GM23338 (cell line): ENCODE data around the gene MAPK1. TPM values are rescaled to one million over a fixed set of nuclear protein-coding genes. Genes with fewer than 3 reads are reported as not detected.

Experiments used
- ATAC-seq: fragments of 200-7000 bp; cut with Tn5 transposase; 3 replicates; pipeline ENCODE4 v1.9.1; 2020
- DNase-seq: peaks from one replicate; pipeline ENCODE4 v3.0.0-alpha.2; 2015; ENCODE audit warnings: low spot score
- H2AFZ ChIP-seq: fragments of 200-600 bp; sonication (generic); 2 replicates; pipeline ENCODE4 v1.8.0; 2016; ENCODE audit warnings: antibody characterized with exemption, mild to moderate bottlenecking, moderate library complexity
- H3F3A ChIP-seq: fragments of 200-600 bp; sonication (generic); replicated peaks from 2 replicates; pipeline ENCODE4 v1.8.0; 2017; ENCODE audit warnings: antibody characterized with exemption, mixed run types, low read depth
- H3K27ac ChIP-seq: fragments of 200-600 bp; sonication (generic); 2 replicates; pipeline ENCODE4 v1.6.1; 2016; ENCODE audit warnings: low read depth
- H3K27me3 ChIP-seq: fragments of 200-600 bp; sonication (generic); 2 replicates; pipeline ENCODE4 v1.8.0; 2016; ENCODE audit warnings: mild to moderate bottlenecking, mixed run types, moderate library complexity; ENCODE audit not compliant: insufficient read depth
- H3K36me3 ChIP-seq: fragments of 200-600 bp; sonication (generic); 2 replicates; pipeline ENCODE4 v1.8.0; 2016; ENCODE audit warnings: mild to moderate bottlenecking; ENCODE audit not compliant: insufficient read depth
- H3K4me1 ChIP-seq: fragments of 200-600 bp; sonication (generic); 2 replicates; pipeline ENCODE4 v1.8.0; 2016; ENCODE audit warnings: mild to moderate bottlenecking, moderate library complexity; ENCODE audit not compliant: insufficient read depth
- H3K4me2 ChIP-seq: fragments of 200-600 bp; sonication (generic); 2 replicates; pipeline ENCODE4 v1.7.1; 2017; ENCODE audit warnings: mixed run types
- H3K4me3 ChIP-seq: fragments of 200-600 bp; sonication (generic); 2 replicates; pipeline ENCODE4 v1.6.1; 2016; ENCODE audit warnings: mixed run types
- H3K79me2 ChIP-seq: fragments of 200-600 bp; sonication (generic); replicated peaks from 2 replicates; pipeline ENCODE4 v1.8.0; 2017; ENCODE audit warnings: mild to moderate bottlenecking; ENCODE audit not compliant: insufficient read depth
- H3K9me2 ChIP-seq: fragments of 200-600 bp; sonication (generic); 2 replicates; pipeline ENCODE4 v1.8.0; 2017; ENCODE audit not compliant: insufficient read depth
- H4K20me1 ChIP-seq: fragments of 200-600 bp; sonication (generic); replicated peaks from 2 replicates; pipeline ENCODE4 v1.8.0; 2017; ENCODE audit warnings: mild to moderate bottlenecking; ENCODE audit not compliant: insufficient read depth
- H3K27ac Mint-ChIP-seq: 2 replicates; pipeline ENCODE4 v1.8.0; 2020; ENCODE audit warnings: inconsistent platforms, mild to moderate bottlenecking, moderate library complexity, mixed read lengths
- H3K27me3 Mint-ChIP-seq: 3 replicates; pipeline ENCODE4 v1.8.0; 2022; ENCODE audit warnings: low read depth, mild to moderate bottlenecking, moderate library complexity, mixed read lengths, inconsistent platforms; ENCODE audit not compliant: insufficient read depth, poor library complexity
- H3K36me3 Mint-ChIP-seq: 3 replicates; pipeline ENCODE4 v1.8.0; 2021; ENCODE audit warnings: low read depth, mild to moderate bottlenecking, inconsistent platforms, moderate library complexity, mixed read lengths
- H3K4me1 Mint-ChIP-seq: 3 replicates; pipeline ENCODE4 v1.8.0; 2020; ENCODE audit warnings: mild to moderate bottlenecking, inconsistent platforms, mixed read lengths
- H3K4me3 Mint-ChIP-seq: 3 replicates; pipeline ENCODE4 v1.8.0; 2021; ENCODE audit warnings: moderate library complexity, mild to moderate bottlenecking, inconsistent platforms, mixed read lengths
- H3K9me3 Mint-ChIP-seq: 3 replicates; pipeline ENCODE4 v1.8.0; 2020; ENCODE audit warnings: moderate library complexity, mild to moderate bottlenecking, inconsistent platforms, mixed read lengths
- CREB1 ChIP-seq: fragments of 250-450 bp; sonication (Bioruptor Pico); IDR thresholded peaks from 2 replicates; pipeline ENCODE4 v1.5.0; 2020; ENCODE audit warnings: low read depth, mild to moderate bottlenecking, moderate library complexity
- EZH2 ChIP-seq: fragments of 200-600 bp; sonication (generic); IDR thresholded peaks from one replicate; pipeline ENCODE4 v1.8.0; 2017; ENCODE audit warnings: antibody characterized with exemption, mild to moderate bottlenecking, low read depth; ENCODE audit not compliant: unreplicated experiment
- EZH2phosphoT487 ChIP-seq: fragments of 200-600 bp; sonication (generic); IDR thresholded peaks from one replicate; pipeline ENCODE4 v1.8.1; 2018; ENCODE audit warnings: antibody characterized with exemption; ENCODE audit not compliant: unreplicated experiment
- JUNB ChIP-seq: IDR thresholded peaks from one replicate; pipeline ENCODE4 v1.6.1; 2016; ENCODE audit warnings: antibody characterized with exemption; ENCODE audit not compliant: unreplicated experiment
- NANOG ChIP-seq: IDR thresholded peaks from 2 replicates; pipeline ENCODE4 v1.6.1; 2016; ENCODE audit warnings: antibody characterized with exemption, borderline replicate concordance
- POLR2AphosphoS5 ChIP-seq: IDR thresholded peaks from 2 replicates; pipeline ENCODE4 v1.6.1; 2016; ENCODE audit warnings: antibody characterized with exemption, low read depth
- STAT1 ChIP-seq: IDR thresholded peaks from one replicate; pipeline ENCODE4 v1.6.1; 2016; ENCODE audit warnings: antibody characterized with exemption; ENCODE audit not compliant: unreplicated experiment
- ZNF114 ChIP-seq: fragments of 250-450 bp; sonication (Bioruptor Pico); IDR thresholded peaks from 2 replicates; pipeline ENCODE4 v1.5.0; 2020; ENCODE audit warnings: mild to moderate bottlenecking, moderate library complexity
- ZNF331 ChIP-seq: fragments of 250-450 bp; sonication (Bioruptor Pico); IDR thresholded peaks from 2 replicates; pipeline ENCODE4 v1.5.0; 2020; ENCODE audit warnings: low read depth, mild to moderate bottlenecking, moderate library complexity
- polyA plus RNA-seq: library from polyadenylated mRNA; unstranded; fragments of >200 nt; fragmentation: Nextera tagmentation; extraction: Ambion mirVana; gene quantifications from 2 replicates; pipeline ENCODE4 v1.2.1, GENCODE V29; 2016
- total RNA-seq: library from RNA; depleted of rRNA; stranded (reverse); fragments of >200 nt; shearing (Covaris generic); gene quantifications from 2 replicates; pipeline ENCODE4 v1.2.3, GENCODE V29; 2014
- TF ChIP-seq, protein P1 (sequence below): IDR thresholded peaks from one replicate; pipeline ENCODE4 v1.6.1; 2018; ENCODE audit warnings: antibody characterized with exemption; ENCODE audit not compliant: unreplicated experiment
- TF ChIP-seq, protein P2 (sequence below), 2 experiments: fragments of 200-600 bp in 1 of 2; sonication (generic) in 1 of 2; conservative IDR thresholded peaks; 2 replicates each; pipeline versions ENCODE4 v1.5.1 to v1.6.1; 2016 to 2017; ENCODE audit warnings: antibody characterized with exemption in 2 of 2, low read depth in 2 of 2, mild to moderate bottlenecking in 2 of 2, moderate library complexity in 1 of 2
- TF ChIP-seq, protein P3 (sequence below): IDR thresholded peaks from 2 replicates; pipeline ENCODE4 v1.6.1; 2016; ENCODE audit warnings: antibody characterized with exemption
- TF ChIP-seq, protein P4 (sequence below): fragments of 250-450 bp; sonication (Bioruptor Pico); IDR thresholded peaks from 2 replicates; pipeline ENCODE4 v1.5.0; 2020; ENCODE audit warnings: mild to moderate bottlenecking, moderate library complexity

The MAPK1 gene
- total and polyA plus RNA-seq, 2 experiments from 2014 or later = 17.4 to 77.5 TPM

DNA sequence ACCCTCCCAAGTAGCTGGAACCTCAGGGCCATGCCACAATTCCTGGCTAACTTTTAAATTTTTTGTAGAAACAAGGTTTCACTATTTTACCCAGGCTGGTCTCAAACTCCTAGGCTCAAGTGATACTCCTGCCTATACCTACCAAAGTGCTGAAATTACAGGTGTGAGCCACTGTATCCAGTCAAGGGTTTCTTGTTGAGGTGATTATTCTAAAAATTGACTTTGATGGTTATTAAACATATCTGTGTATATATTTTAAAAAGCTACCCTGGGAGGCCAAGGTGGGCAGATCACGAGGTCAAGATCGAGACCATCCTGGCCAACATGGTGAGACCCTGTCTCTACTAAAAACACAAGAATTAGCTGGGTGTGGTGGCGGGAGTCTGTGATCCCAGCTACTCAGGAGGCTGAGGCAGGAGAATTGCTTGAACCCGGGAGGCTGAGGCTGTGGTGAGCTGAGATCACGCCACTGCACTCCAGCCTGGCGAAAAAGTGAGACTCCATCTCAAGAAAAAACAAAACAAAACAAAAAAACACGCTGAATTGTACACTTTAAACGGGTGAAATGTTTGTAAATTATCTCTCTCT is 27.1 kb downstream of the MAPK1 start:
- Mint-ChIP-seq H3K27me3 (peaks cover 1% of the 10 kb centered on the region), H3K4me3 (no peak overlapping the region), H3K27ac (no peak overlapping the region), H3K9me3 (no peaks in the 10 kb centered on the region), H3K36me3 (no peaks in the 10 kb centered on the region), H3K4me1 (peaks cover 20% of the 10 kb centered on the region)
- H3F3A ChIP-seq = no peaks in the 10 kb centered on the region; the same call in 1 of the 2 replicates
- TF ChIP-seq JUNB (no peak), NANOG (no peak), STAT1 (no peak), POLR2AphosphoS5 (no peak), CREB1 (CRISPR knock-in tag) (no peak), ZNF114 (no peak), EZH2 (no peak), ZNF331 (CRISPR knock-in tag) (no peak), EZH2phosphoT487 (no peak)
- TF ChIP-seq, protein P1, sequence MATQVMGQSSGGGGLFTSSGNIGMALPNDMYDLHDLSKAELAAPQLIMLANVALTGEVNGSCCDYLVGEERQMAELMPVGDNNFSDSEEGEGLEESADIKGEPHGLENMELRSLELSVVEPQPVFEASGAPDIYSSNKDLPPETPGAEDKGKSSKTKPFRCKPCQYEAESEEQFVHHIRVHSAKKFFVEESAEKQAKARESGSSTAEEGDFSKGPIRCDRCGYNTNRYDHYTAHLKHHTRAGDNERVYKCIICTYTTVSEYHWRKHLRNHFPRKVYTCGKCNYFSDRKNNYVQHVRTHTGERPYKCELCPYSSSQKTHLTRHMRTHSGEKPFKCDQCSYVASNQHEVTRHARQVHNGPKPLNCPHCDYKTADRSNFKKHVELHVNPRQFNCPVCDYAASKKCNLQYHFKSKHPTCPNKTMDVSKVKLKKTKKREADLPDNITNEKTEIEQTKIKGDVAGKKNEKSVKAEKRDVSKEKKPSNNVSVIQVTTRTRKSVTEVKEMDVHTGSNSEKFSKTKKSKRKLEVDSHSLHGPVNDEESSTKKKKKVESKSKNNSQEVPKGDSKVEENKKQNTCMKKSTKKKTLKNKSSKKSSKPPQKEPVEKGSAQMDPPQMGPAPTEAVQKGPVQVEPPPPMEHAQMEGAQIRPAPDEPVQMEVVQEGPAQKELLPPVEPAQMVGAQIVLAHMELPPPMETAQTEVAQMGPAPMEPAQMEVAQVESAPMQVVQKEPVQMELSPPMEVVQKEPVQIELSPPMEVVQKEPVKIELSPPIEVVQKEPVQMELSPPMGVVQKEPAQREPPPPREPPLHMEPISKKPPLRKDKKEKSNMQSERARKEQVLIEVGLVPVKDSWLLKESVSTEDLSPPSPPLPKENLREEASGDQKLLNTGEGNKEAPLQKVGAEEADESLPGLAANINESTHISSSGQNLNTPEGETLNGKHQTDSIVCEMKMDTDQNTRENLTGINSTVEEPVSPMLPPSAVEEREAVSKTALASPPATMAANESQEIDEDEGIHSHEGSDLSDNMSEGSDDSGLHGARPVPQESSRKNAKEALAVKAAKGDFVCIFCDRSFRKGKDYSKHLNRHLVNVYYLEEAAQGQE = no peak
- TF ChIP-seq, protein P2, sequence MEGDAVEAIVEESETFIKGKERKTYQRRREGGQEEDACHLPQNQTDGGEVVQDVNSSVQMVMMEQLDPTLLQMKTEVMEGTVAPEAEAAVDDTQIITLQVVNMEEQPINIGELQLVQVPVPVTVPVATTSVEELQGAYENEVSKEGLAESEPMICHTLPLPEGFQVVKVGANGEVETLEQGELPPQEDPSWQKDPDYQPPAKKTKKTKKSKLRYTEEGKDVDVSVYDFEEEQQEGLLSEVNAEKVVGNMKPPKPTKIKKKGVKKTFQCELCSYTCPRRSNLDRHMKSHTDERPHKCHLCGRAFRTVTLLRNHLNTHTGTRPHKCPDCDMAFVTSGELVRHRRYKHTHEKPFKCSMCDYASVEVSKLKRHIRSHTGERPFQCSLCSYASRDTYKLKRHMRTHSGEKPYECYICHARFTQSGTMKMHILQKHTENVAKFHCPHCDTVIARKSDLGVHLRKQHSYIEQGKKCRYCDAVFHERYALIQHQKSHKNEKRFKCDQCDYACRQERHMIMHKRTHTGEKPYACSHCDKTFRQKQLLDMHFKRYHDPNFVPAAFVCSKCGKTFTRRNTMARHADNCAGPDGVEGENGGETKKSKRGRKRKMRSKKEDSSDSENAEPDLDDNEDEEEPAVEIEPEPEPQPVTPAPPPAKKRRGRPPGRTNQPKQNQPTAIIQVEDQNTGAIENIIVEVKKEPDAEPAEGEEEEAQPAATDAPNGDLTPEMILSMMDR (conservative IDR thresholded peaks at IDR 0.05; ENCODE audit: low read depth in 2 of 2) = no peak
- TF ChIP-seq, protein P3, sequence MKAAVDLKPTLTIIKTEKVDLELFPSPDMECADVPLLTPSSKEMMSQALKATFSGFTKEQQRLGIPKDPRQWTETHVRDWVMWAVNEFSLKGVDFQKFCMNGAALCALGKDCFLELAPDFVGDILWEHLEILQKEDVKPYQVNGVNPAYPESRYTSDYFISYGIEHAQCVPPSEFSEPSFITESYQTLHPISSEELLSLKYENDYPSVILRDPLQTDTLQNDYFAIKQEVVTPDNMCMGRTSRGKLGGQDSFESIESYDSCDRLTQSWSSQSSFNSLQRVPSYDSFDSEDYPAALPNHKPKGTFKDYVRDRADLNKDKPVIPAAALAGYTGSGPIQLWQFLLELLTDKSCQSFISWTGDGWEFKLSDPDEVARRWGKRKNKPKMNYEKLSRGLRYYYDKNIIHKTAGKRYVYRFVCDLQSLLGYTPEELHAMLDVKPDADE = no peak
- TF ChIP-seq, protein P4, sequence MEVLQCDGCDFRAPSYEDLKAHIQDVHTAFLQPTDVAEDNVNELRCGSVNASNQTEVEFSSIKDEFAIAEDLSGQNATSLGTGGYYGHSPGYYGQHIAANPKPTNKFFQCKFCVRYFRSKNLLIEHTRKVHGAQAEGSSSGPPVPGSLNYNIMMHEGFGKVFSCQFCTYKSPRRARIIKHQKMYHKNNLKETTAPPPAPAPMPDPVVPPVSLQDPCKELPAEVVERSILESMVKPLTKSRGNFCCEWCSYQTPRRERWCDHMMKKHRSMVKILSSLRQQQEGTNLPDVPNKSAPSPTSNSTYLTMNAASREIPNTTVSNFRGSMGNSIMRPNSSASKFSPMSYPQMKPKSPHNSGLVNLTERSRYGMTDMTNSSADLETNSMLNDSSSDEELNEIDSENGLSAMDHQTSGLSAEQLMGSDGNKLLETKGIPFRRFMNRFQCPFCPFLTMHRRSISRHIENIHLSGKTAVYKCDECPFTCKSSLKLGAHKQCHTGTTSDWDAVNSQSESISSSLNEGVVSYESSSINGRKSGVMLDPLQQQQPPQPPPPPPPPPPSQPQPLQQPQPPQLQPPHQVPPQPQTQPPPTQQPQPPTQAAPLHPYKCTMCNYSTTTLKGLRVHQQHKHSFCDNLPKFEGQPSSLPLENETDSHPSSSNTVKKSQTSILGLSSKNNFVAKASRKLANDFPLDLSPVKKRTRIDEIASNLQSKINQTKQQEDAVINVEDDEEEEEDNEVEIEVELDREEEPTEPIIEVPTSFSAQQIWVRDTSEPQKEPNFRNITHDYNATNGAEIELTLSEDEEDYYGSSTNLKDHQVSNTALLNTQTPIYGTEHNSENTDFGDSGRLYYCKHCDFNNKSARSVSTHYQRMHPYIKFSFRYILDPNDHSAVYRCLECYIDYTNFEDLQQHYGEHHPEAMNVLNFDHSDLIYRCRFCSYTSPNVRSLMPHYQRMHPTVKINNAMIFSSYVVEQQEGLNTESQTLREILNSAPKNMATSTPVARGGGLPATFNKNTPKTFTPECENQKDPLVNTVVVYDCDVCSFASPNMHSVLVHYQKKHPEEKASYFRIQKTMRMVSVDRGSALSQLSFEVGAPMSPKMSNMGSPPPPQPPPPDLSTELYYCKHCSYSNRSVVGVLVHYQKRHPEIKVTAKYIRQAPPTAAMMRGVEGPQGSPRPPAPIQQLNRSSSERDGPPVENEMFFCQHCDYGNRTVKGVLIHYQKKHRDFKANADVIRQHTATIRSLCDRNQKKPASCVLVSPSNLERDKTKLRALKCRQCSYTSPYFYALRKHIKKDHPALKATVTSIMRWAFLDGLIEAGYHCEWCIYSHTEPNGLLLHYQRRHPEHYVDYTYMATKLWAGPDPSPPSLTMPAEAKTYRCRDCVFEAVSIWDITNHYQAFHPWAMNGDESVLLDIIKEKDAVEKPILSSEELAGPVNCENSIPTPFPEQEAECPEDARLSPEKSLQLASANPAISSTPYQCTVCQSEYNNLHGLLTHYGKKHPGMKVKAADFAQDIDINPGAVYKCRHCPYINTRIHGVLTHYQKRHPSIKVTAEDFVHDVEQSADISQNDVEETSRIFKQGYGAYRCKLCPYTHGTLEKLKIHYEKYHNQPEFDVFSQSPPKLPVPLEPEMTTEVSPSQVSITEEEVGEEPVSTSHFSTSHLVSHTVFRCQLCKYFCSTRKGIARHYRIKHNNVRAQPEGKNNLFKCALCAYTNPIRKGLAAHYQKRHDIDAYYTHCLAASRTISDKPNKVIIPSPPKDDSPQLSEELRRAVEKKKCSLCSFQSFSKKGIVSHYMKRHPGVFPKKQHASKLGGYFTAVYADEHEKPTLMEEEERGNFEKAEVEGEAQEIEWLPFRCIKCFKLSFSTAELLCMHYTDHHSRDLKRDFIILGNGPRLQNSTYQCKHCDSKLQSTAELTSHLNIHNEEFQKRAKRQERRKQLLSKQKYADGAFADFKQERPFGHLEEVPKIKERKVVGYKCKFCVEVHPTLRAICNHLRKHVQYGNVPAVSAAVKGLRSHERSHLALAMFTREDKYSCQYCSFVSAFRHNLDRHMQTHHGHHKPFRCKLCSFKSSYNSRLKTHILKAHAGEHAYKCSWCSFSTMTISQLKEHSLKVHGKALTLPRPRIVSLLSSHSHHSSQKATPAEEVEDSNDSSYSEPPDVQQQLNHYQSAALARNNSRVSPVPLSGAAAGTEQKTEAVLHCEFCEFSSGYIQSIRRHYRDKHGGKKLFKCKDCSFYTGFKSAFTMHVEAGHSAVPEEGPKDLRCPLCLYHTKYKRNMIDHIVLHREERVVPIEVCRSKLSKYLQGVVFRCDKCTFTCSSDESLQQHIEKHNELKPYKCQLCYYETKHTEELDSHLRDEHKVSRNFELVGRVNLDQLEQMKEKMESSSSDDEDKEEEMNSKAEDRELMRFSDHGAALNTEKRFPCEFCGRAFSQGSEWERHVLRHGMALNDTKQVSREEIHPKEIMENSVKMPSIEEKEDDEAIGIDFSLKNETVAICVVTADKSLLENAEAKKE (CRISPR knock-in tag) = no peak
- no peaks in the 10 kb centered on the region for H3K9me2 ChIP-seq
- no peak overlapping the region for H2AFZ ChIP-seq
- peaks cover 50% of the 10 kb centered on the region for H4K20me1 ChIP-seq
- no peak overlapping the region for H3K4me3 ChIP-seq
- no peak overlapping the region for H3K4me2 ChIP-seq
- peaks cover 7% of the 10 kb centered on the region for H3K4me1 ChIP-seq
- DNase-seq = no peak
- no peak overlapping the region for H3K27ac ChIP-seq
- peaks cover 100% of the 10 kb centered on the region for H3K79me2 ChIP-seq
- no peaks in the 10 kb centered on the region for H3K36me3 ChIP-seq
- no peak for ATAC-seq
- no peaks in the 10 kb centered on the region for H3K27me3 ChIP-seq
